ENCODE measurements around the gene VAX1. TPM values are rescaled to one million over a fixed set of nuclear protein-coding genes. Genes with fewer than 3 reads are reported as not detected.

VAX1 gene
- total RNA-seq, 1 experiment from 2014 or later, result not detected

- no peaks in the 10 kb centered on the region for H4K20me1 ChIP-seq (ENCODE audit: control insufficient read depth, insufficient read depth, insufficient read length)
- H3K79me2 ChIP-seq (ENCODE audit: insufficient read depth, low read length), result no peaks in the 10 kb centered on the region
- no peak overlapping the region for H2AK5ac ChIP-seq (ENCODE audit: insufficient read length, low read length)
- peak; percentile 61 for DNase-seq
- H3K56ac ChIP-seq (ENCODE audit: insufficient read length, low read depth, low read length), result no peak overlapping the region
- peak overlapping the region in 1 of 2 experiments; percentile 69; a peak in 3 of 5 replicates for H3K4me3 Mint-ChIP-seq
- no peak overlapping the region for H3K4ac ChIP-seq (ENCODE audit: low read depth, low read length)
- no CpG with 5 or more reads among the region's 47 CpGs for WGBS (ENCODE audit: extremely low coverage, insufficient read length, low lambda C conversion rate)
- no peak overlapping the region for H3K18ac ChIP-seq (ENCODE audit: insufficient read length, low read depth, low read length)
- H3K27me3 ChIP-seq (ENCODE audit: insufficient read depth, low read length), result peaks cover 84% of the 10 kb centered on the region
- H3K36me3 Mint-ChIP-seq (ENCODE audit: insufficient read depth in 1 of 3, low read depth in 3 of 3), result peaks cover 0 to 2% (median 0%) of the 10 kb centered on the region in 3 experiments; a peak in 3 of 7 replicates
- H2AFZ ChIP-seq (ENCODE audit: low read length), result no peak overlapping the region
- no peaks in the 10 kb centered on the region for H3K4me1 ChIP-seq (ENCODE audit: insufficient read depth, low read length)
- H3K27me3 Mint-ChIP-seq (ENCODE audit: low read depth), result peaks cover 98% of the 10 kb centered on the region
- H3K23me2 ChIP-seq (ENCODE audit: insufficient read length, low read depth, low read length, poor library complexity, severe bottlenecking), result no peaks in the 10 kb centered on the region
- H3K79me1 ChIP-seq (ENCODE audit: insufficient read depth, low read depth, low read length, poor library complexity, severe bottlenecking), result no peaks in the 10 kb centered on the region
- no peak overlapping the region for H2BK120ac ChIP-seq (ENCODE audit: low read depth, low read length, poor library complexity, severe bottlenecking)
- no peak overlapping the region for H2BK5ac ChIP-seq (ENCODE audit: insufficient read length, low read length)
- H4K8ac ChIP-seq (replicated peaks; ENCODE audit: insufficient read length, low read depth, low read length), result no peak overlapping the region
- H3K9me3 Mint-ChIP-seq, result peaks cover 0 to 7% of the 10 kb centered on the region in 2 experiments; a peak in 3 of 5 replicates
- H3K4me2 ChIP-seq (ENCODE audit: insufficient read depth, insufficient read length, low read length), result peak overlapping the region; percentile 74
- no peak overlapping the region for H4K91ac ChIP-seq (ENCODE audit: insufficient read length, low read depth, low read length)
- no peak overlapping the region; the same call in 1 of the 2 replicates for H3K14ac ChIP-seq (ENCODE audit: insufficient read depth, low read length)
- no peak for TF ChIP-seq CTCF (conservative IDR thresholded peaks at IDR 0.05)
- H3K27ac ChIP-seq (ENCODE audit: insufficient read length, low read depth, low read length), result no peak overlapping the region
- no peak overlapping the region for H3K23ac ChIP-seq (ENCODE audit: insufficient read length, low read depth, low read length)
- H3K9ac ChIP-seq (ENCODE audit: extremely low read depth, insufficient read length, low read length), result no peak overlapping the region
- H4K5ac ChIP-seq (ENCODE audit: insufficient read length, low read depth, low read length), result no peak overlapping the region
- H3T11ph ChIP-seq (ENCODE audit: low read length), result no peak overlapping the region
- no peak overlapping the region for H2BK12ac ChIP-seq (ENCODE audit: insufficient read length, low read depth, low read length)
- no peaks in the 10 kb centered on the region for H3K9me3 ChIP-seq (ENCODE audit: control insufficient read depth, low read depth, low read length)
- H3K27ac Mint-ChIP-seq, result no peak overlapping the region
- no peak overlapping the region for H2BK15ac ChIP-seq (ENCODE audit: low read depth, low read length)
- peaks cover 29 to 46% of the 10 kb centered on the region in 2 experiments for H3K4me1 Mint-ChIP-seq
- H2BK20ac ChIP-seq (ENCODE audit: low read depth, low read length, poor library complexity, severe bottlenecking), result no peak overlapping the region
These were observed 6.4 kb downstream of the VAX1 start for GRCh38 chr10:117131376-117132327.
